ENCODE results near the gene GDPD3. TPM values are rescaled to one million over a fixed set of nuclear protein-coding genes. Genes with fewer than 3 reads are reported as not detected.
A peak's percentile ranks its signal among the peaks of the same experiment; 100 is the strongest.

The GDPD3 gene
- polyA plus RNA-seq, 3 donors = 9.6 TPM; not detected in 2

DNA sequence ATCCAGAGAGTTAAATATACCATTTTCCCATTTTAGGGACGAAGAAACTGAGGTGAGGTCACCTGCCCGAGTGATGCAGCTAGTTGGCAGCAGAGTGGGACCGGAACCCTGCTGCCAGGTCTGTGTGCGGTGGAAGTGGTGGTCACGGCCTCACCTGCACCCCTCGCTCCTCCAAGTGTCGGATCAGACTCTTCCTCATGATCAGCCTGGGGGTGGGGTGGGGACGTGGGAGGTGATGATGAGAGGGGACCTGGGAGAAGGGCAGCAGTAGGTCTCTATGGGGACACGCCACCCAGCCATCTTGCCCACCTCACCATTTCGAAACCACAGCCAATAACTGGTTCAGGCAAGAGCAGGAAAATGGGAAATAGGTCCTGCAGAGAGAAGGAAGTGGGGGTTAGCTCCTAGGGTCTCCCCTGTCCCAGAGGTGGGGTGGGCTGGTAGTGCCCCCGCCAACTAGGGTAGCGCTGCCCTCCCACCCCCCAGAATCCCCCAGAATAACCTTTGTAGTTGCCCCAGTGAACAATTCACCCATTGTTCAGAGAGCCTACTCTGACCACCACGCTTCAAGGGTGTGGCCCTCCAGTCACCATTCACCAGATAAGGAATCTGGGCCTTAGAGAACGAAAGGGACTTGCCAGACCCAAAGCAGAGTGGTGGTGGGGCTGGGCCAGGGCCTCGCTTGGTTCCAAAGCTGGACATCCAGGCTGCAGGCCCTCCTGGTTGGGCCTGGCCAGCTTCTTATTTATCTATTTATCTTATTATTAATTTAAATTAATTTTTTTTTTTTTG is 5.1 kb downstream of the GDPD3 start:
- no peak overlapping the region for H2AFZ ChIP-seq (ENCODE audit: insufficient read depth, low read depth, low read length, poor library complexity, severe bottlenecking)
- intact Hi-C loops (cut with micrococcal nuclease) = no loop called here
- Mint-ChIP-seq H3K4me3 (no peak overlapping the region), H3K4me1 (peaks cover 3% of the 10 kb centered on the region), H3K27ac (no peak overlapping the region), H3K36me3 (peaks cover 50 to 79% of the 10 kb centered on the region in 2 donors), H3K9me3 (peaks cover 0 to 11% (median 5%) of the 10 kb centered on the region in 7 donors), H3K27me3 (ENCODE audit: low read depth in 3 of 3) (peaks cover 0 to 1% (median 0%) of the 10 kb centered on the region in 3 donors)
- WGBS (ENCODE audit: insufficient coverage) = 93% methylated on average over 6 of the region's 15 CpGs
- TF ChIP-seq, protein P1, sequence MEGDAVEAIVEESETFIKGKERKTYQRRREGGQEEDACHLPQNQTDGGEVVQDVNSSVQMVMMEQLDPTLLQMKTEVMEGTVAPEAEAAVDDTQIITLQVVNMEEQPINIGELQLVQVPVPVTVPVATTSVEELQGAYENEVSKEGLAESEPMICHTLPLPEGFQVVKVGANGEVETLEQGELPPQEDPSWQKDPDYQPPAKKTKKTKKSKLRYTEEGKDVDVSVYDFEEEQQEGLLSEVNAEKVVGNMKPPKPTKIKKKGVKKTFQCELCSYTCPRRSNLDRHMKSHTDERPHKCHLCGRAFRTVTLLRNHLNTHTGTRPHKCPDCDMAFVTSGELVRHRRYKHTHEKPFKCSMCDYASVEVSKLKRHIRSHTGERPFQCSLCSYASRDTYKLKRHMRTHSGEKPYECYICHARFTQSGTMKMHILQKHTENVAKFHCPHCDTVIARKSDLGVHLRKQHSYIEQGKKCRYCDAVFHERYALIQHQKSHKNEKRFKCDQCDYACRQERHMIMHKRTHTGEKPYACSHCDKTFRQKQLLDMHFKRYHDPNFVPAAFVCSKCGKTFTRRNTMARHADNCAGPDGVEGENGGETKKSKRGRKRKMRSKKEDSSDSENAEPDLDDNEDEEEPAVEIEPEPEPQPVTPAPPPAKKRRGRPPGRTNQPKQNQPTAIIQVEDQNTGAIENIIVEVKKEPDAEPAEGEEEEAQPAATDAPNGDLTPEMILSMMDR (IDR thresholded peaks at IDR 0.05) = no peak
- H3K4me2 ChIP-seq (replicated peaks; ENCODE audit: extremely low read depth, low read length, poor library complexity, severe bottlenecking) = no peak overlapping the region
- H3K4me3 ChIP-seq (replicated peaks in 1 of 3; ENCODE audit: low read depth in 2 of 3, low read length in 3 of 3) = no peak overlapping the region
- H3K9ac ChIP-seq (ENCODE audit: insufficient read depth, low read length, poor library complexity, severe bottlenecking) = no peak overlapping the region
- no peaks in the 10 kb centered on the region for H3K79me2 ChIP-seq (ENCODE audit: insufficient read depth, low read length)
- H3K4me1 ChIP-seq (ENCODE audit: control insufficient read depth in 1 of 2, insufficient read depth in 2 of 2, low read length in 2 of 2) = no peaks in the 10 kb centered on the region
- H4K20me1 ChIP-seq (ENCODE audit: insufficient read depth, low read length) = no peaks in the 10 kb centered on the region
- peaks cover 1 to 2% of the 10 kb centered on the region in 2 donors for H3K9me3 ChIP-seq (replicated peaks in 1 of 2; ENCODE audit: control insufficient read depth in 1 of 2, insufficient read depth in 1 of 2, low read length in 2 of 2)
- peaks cover 25 to 65% of the 10 kb centered on the region in 2 donors for H3K36me3 ChIP-seq (replicated peaks in 1 of 2; ENCODE audit: control insufficient read depth in 1 of 2, insufficient read depth in 2 of 2, low read length in 2 of 2)
- DNase-seq = no peak
- no peak overlapping the region for H3K27ac ChIP-seq (ENCODE audit: low read depth in 1 of 2, low read length in 2 of 2)
- no peaks in the 10 kb centered on the region for H3K27me3 ChIP-seq (ENCODE audit: control insufficient read depth in 2 of 2, insufficient read depth in 2 of 2, low read length in 2 of 2)

DNA sequence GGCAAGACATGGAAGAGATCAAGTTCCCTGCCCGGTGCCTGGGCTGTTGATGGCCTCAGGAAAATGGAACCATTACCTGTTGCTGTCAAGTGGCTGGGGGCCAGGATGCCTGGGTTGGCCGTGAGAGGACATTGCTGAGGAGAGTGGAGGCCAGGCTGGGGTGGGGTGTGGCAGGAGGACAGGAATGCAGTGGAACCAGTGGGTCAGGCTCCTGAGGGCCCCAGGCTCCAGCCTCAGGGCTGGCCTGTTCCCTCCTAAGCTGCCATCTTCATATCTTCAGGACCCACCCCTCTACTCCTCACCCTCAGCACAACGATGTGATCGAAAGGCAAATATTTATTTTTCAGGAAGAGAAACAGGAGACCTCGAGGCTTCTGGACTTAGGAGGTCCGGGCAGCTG is 8.8 kb downstream of the GDPD3 start:
- Histone ChIP-seq H3K9me3 (replicated peaks in 1 of 2; ENCODE audit: control insufficient read depth in 1 of 2, insufficient read depth in 1 of 2, low read length in 2 of 2) (peaks cover 32 to 34% of the 10 kb centered on the region in 2 donors), H3K9ac (ENCODE audit: insufficient read depth, low read length, poor library complexity, severe bottlenecking) (no peak overlapping the region), H3K79me2 (ENCODE audit: insufficient read depth, low read length) (no peaks in the 10 kb centered on the region), H3K36me3 (replicated peaks in 1 of 2; ENCODE audit: control insufficient read depth in 1 of 2, insufficient read depth in 2 of 2, low read length in 2 of 2) (peaks cover 18 to 41% of the 10 kb centered on the region in 2 donors), H3K27ac (ENCODE audit: low read depth in 1 of 2, low read length in 2 of 2) (no peak overlapping the region), H3K4me2 (replicated peaks; ENCODE audit: extremely low read depth, low read length, poor library complexity, severe bottlenecking) (no peak overlapping the region), H3K4me1 (ENCODE audit: control insufficient read depth in 1 of 2, insufficient read depth in 2 of 2, low read length in 2 of 2) (no peaks in the 10 kb centered on the region), H4K20me1 (ENCODE audit: insufficient read depth, low read length) (no peaks in the 10 kb centered on the region), H3K4me3 (replicated peaks in 1 of 3; ENCODE audit: low read depth in 2 of 3, low read length in 3 of 3) (no peak overlapping the region), H3K27me3 (ENCODE audit: control insufficient read depth in 2 of 2, insufficient read depth in 2 of 2, low read length in 2 of 2) (no peaks in the 10 kb centered on the region), H2AFZ (ENCODE audit: insufficient read depth, low read depth, low read length, poor library complexity, severe bottlenecking) (no peak overlapping the region)
- peaks cover 0 to 2% (median 1%) of the 10 kb centered on the region in 3 donors for H3K27me3 Mint-ChIP-seq (ENCODE audit: low read depth in 3 of 3)
- intact Hi-C loops (cut with micrococcal nuclease) = no loop called here
- H3K27ac Mint-ChIP-seq = peak overlapping the region in 1 of 7 donors; percentile 46
- no peak for DNase-seq
- TF ChIP-seq, protein P1 (IDR thresholded peaks at IDR 0.05) = no peak
- H3K36me3 Mint-ChIP-seq = peaks cover 33 to 42% of the 10 kb centered on the region in 2 donors
- no peaks in the 10 kb centered on the region for H3K4me1 Mint-ChIP-seq
- no peak overlapping the region for H3K4me3 Mint-ChIP-seq
- WGBS (ENCODE audit: insufficient coverage) = 98% methylated on average over 6 of the region's 6 CpGs
- peaks cover 18 to 44% (median 34%) of the 10 kb centered on the region in 7 donors for H3K9me3 Mint-ChIP-seq
